Choroid plexus epithelial cell (primary cell): ENCODE data around the gene TMEM97.
A peak's percentile ranks its signal among the peaks of the same experiment; 100 is the strongest.

ENCODE experiments used
- DNase-seq: peaks from one replicate; pipeline ENCODE4 v3.0.0-alpha.2; 2010; ENCODE audit warnings: low read depth
- H3K4me3 ChIP-seq: 2 replicates; pipeline ENCODE4 v1.5.1; 2011; ENCODE audit warnings: low read depth, mild to moderate bottlenecking, control low read depth, low read length, moderate library complexity
- TF ChIP-seq, protein P1 (sequence below): conservative IDR thresholded peaks from 2 replicates; pipeline ENCODE4 v1.5.1; 2011; ENCODE audit warnings: low read depth, mild to moderate bottlenecking, control low read depth, inconsistent platforms, low read length, moderate library complexity

Gene TMEM97

DNA sequence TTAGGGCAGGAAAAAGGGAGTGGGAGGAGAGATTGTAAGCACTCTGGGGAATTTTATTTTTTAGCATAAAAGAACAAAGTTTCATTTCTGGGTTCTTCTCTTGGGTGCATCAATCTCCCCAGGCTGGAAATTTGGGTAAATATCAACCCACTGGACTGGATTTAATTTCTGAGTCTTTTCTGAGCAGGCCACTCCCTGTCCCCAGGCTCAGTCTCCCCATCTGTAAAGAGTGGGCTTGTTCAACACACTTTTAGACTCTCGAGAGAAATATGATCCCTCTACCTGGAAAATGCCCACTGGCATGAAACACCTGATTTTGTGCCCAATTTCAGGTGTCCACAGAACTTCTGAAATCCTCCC lies 51.7 kb downstream of the TMEM97 start:
- no peak for DNase-seq
- TF ChIP-seq, protein P1, sequence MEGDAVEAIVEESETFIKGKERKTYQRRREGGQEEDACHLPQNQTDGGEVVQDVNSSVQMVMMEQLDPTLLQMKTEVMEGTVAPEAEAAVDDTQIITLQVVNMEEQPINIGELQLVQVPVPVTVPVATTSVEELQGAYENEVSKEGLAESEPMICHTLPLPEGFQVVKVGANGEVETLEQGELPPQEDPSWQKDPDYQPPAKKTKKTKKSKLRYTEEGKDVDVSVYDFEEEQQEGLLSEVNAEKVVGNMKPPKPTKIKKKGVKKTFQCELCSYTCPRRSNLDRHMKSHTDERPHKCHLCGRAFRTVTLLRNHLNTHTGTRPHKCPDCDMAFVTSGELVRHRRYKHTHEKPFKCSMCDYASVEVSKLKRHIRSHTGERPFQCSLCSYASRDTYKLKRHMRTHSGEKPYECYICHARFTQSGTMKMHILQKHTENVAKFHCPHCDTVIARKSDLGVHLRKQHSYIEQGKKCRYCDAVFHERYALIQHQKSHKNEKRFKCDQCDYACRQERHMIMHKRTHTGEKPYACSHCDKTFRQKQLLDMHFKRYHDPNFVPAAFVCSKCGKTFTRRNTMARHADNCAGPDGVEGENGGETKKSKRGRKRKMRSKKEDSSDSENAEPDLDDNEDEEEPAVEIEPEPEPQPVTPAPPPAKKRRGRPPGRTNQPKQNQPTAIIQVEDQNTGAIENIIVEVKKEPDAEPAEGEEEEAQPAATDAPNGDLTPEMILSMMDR = no peak
- H3K4me3 ChIP-seq = no peak overlapping the region

DNA sequence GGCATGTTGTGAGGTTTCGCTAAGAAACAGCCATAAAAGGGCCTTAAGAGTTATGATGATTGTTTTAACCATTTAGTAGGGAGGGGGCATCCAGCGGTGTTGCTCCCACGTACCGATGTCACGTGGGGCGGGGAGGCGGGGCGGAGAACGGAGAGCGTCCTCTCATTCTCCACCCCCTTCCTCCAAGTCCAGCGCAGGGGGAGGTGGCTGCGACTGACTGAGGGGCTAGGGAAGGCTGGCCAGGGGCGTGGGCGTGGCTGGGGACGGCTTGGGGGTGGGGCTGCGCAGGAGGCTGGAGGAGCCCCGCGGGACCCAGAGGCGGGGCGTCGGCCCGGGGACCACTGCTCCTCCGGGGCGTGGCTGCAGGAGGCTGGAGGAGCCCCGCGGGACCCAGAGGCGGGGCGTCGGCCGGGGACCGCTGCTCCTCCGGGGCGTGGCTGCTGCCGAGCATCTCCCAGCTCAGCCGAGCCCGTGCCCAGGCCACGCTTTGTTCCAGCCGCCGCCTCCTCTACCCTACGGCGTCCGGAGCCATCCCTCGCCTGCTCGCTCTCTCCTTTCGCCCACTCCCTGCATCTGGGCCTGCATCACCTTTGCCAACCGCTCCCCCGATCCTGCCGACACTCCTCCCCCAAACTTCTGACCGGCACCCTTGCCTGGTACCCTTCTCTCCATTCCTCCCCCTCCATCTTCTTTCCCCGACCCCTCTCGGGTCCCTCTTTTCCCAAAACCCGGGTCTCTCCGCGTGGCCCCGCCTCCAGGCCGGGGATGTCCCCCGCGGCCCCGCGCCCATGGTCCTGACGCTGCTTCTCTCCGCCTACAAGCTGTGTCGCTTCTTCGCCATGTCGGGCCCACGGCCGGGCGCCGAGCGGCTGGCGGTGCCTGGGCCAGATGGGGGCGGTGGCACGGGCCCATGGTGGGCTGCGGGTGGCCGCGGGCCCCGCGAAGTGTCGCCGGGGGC lies 52.5 kb downstream of the TMEM97 start, which contains the start of gene SARM1:
Gene SARM1 (plus strand): TSS at position 450 of the 958 bp plus-strand sequence. CDS start 339 bp downstream, at position 789.
- DNase-seq = peak; percentile 79
- TF ChIP-seq, protein P1 = no peak
- H3K4me3 ChIP-seq = peak within 1 kb of the TSS; percentile 56

DNA sequence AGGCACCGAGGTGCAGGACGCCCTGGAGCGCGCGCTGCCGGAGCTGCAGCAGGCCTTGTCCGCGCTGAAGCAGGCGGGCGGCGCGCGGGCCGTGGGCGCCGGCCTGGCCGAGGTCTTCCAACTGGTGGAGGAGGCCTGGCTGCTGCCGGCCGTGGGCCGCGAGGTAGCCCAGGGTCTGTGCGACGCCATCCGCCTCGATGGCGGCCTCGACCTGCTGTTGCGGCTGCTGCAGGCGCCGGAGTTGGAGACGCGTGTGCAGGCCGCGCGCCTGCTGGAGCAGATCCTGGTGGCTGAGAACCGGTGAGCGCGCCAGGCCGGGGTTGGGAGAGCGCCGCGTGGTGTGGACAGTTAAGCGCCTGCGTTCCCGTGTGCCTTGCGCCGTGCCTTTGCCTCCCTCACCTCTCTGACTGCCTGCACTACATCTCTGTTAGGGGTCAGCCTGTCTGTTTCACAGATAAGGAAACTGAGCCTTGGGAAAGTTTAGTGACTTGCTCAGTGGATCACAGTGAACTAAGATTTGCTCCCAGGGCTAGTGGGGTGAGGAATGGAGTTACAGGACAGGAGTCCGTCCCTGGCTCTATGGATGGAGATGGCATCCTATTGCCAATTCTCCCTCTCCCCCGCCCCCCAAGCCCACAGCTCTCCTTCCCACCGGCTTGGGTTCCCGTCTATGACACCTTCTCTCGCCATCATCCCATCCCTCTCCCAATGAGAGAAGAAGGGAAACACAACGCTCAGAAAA lies 53.4 kb downstream of the TMEM97 start:
- peak overlapping the region; percentile 56 for H3K4me3 ChIP-seq
- TF ChIP-seq, protein P1 = no peak
- peak; percentile 23 for DNase-seq

DNA sequence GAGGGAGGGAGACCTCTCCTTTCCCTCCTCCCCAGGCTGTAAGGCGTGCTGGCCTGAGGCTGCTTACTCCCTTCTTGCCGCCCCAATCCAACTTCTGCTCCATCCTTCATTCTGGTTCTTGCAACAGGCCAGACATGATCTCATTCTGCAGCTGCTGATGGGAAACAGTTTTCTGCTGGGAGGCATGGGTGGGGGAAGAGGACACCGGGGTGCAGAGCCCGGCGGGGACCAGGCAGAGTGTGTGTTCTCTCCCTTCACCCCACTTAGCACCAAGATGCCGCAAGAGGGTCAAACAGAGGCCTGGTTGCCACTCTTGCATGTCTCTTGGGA lies 53.9 kb downstream of the TMEM97 start:
- TF ChIP-seq, protein P1 = no peak
- H3K4me3 ChIP-seq = no peak overlapping the region
- DNase-seq = no peak
